Measurements from ENCODE around the gene HSD17B12. TPM values are rescaled to one million over a fixed set of nuclear protein-coding genes. Genes with fewer than 3 reads are reported as not detected.

HSD17B12 gene
- total and polyA plus RNA-seq, 2 donors (not counting 3 experiments of a cell fraction or from before 2014, with no cell fraction given), result 41.5 to 96.5 TPM

DNA sequence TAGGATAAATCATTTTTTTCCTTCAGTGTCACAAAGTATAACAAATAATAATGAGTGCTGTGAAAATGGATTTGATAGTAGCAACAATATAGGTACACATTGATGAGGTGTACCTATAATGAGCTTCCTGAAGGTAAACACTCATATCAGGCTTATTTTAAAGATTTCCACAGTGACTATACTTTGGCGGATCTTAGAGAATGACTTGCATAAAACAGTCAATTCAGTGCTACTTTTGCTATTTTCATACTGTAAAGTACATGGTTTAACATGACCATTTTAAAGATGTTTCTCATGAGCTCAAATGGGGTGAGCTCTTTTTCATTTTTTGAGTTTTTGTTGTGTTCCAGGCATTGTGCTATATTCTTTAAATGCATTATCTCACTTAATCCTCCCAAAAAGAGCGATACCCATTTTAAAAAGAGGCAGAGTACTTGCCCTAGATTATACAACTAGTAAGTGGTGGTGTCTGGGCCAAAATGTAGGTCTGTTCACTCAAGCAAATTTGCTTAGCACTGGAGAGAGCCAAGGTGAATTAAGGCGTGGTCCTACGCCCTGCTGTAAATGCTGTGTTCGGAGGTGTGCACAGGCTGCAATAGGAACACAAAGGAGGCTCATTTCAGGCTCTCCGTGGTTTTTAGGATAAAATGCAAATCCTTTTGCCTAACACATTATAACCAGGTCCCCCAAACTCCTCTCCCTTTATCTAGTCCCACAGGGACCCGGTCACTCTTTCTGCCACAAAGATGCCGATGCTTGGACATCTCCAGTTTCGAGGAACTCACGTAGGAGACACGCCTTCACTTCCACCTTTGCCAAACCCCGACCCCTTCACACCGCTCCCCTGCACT is 199.5 kb downstream of the HSD17B12 start:
- H3K4me1 ChIP-seq (ENCODE audit: control insufficient read depth, extremely low read depth, insufficient read depth, low read length), result peaks cover 14% of the 10 kb centered on the region
- peak overlapping the region; percentile 90 for H2AFZ ChIP-seq (ENCODE audit: low read depth, low read length)
- dilution Hi-C loops (cut with MboI; ENCODE audit: extremely low pct_ligation_motif_present, low sequenced_read_pairs) (no loop called here), intact Hi-C loops (cut with micrococcal nuclease) (no loop called here)
- H3K9ac ChIP-seq (replicated peaks; ENCODE audit: extremely low read depth, insufficient read depth, low read length), result no peak overlapping the region
- no peaks in the 10 kb centered on the region for H4K20me1 ChIP-seq (replicated peaks; ENCODE audit: control insufficient read depth, extremely low read depth, insufficient read depth, low read length)
- ChIA-PET CTCF (interaction anchor here (1.1 to 1.8 kb wide), 2 partner anchors 10 to 307 kb away, joined by 3 to 17 read pairs; no protein-coding TSS in a partner anchor), POLR2A (no interaction called here)
- TF ChIP-seq GATA2 (IDR thresholded peaks at IDR 0.05; ENCODE audit: insufficient read depth, insufficient read length, low read depth, low read length) (no peak), EZH2 (IDR thresholded peaks at IDR 0.05; ENCODE audit: borderline replicate concordance, low read depth, low read length, severe bottlenecking) (peak; percentile 45), POLR2A (IDR thresholded peaks at IDR 0.05; ENCODE audit: low read depth, low read length) (no peak), JUN (IDR thresholded peaks at IDR 0.05; ENCODE audit: borderline replicate concordance, insufficient read depth, insufficient read length, low read depth) (no peak), POLR2AphosphoS5 (IDR thresholded peaks at IDR 0.05; ENCODE audit: insufficient read depth, low read depth, low read length) (no peak), FOS (IDR thresholded peaks at IDR 0.05; ENCODE audit: borderline replicate concordance, insufficient read depth, low read length) (no peak)
- no TSS peak for BruUV-seq (replicated peaks)
- H3K9me3 ChIP-seq (replicated peaks; ENCODE audit: control insufficient read depth, insufficient read depth, low read length), result no peaks in the 10 kb centered on the region
- H3K4me2 ChIP-seq (ENCODE audit: insufficient read depth, low read length), result peak overlapping the region; percentile 53
- no peak for FAIRE-seq
- peak overlapping the region in 2 of 3 experiments; percentile 20 to 80 for H3K4me3 ChIP-seq (replicated peaks in 1 of 3; ENCODE audit: insufficient read depth in 1 of 3, low read depth in 1 of 3, low read length in 3 of 3)
- H3K9me1 ChIP-seq (replicated peaks; ENCODE audit: control insufficient read depth, extremely low read depth, insufficient read depth, low read length), result no peaks in the 10 kb centered on the region
- peaks cover 8% of the 10 kb centered on the region for H3K79me2 ChIP-seq (ENCODE audit: control insufficient read depth, insufficient read depth, low read length)
- no peak for DNase-seq (ENCODE audit: low read depth, low spot score)
- peaks cover 0 to 3% of the 10 kb centered on the region in 2 experiments for H3K36me3 ChIP-seq (ENCODE audit: control insufficient read depth in 2 of 2, extremely low read depth in 1 of 2, insufficient read depth in 2 of 2, low read length in 2 of 2)
- peaks cover 8 to 12% of the 10 kb centered on the region in 2 experiments for H3K27me3 ChIP-seq (ENCODE audit: control insufficient read depth in 2 of 2, insufficient read depth in 2 of 2, low read length in 2 of 2)
- no peak overlapping the region for H3K27ac ChIP-seq (ENCODE audit: insufficient read depth, low read depth, low read length)

All from endothelial cell of umbilical vein (primary cell).